ENCODE data around the gene SMPX.
A peak's percentile ranks its signal among the peaks of the same experiment; 100 is the strongest.
"Not testable (repeated sequence)": the region's sequence is repeated elsewhere in the genome, so short reads cannot be mapped to it uniquely, and the experiment has no call there.

SMPX gene

GRCh38 chrX:21757960-21758359 is at the start of gene SMPX:
Gene SMPX (minus strand): TSS chrX:21758116. CDS start chrX:21754290, 3,826 bp downstream.
- no peak for DNase-seq

- no peak for DNase-seq
Observed at GRCh38 chrX:21806691-21807090, 48.8 kb upstream of the SMPX start.

- DNase-seq: no peak
Observed at GRCh38 chrX:21802839-21803238, 44.9 kb upstream of the SMPX start.

GRCh38 chrX:21802054-21802670 is 44.2 kb upstream of the SMPX start:
- DNase-seq: no peak

GRCh38 chrX:21800344-21800770 is 42.4 kb upstream of the SMPX start:
- DNase-seq: no peak

- no peak for DNase-seq
Observed at GRCh38 chrX:21799767-21800166, 41.9 kb upstream of the SMPX start.

GRCh38 chrX:21798677-21799219 is 40.8 kb upstream of the SMPX start:
- no peak for DNase-seq

GRCh38 chrX:21781976-21782375 is 24.1 kb upstream of the SMPX start:
- no peak for DNase-seq

GRCh38 chrX:21781525-21781924 is 23.6 kb upstream of the SMPX start:
- no peak for DNase-seq

GRCh38 chrX:21779095-21779494 is 21.2 kb upstream of the SMPX start:
- DNase-seq: no peak

- DNase-seq: no peak
Observed at GRCh38 chrX:21778236-21778635, 20.3 kb upstream of the SMPX start.

GRCh38 chrX:21775128-21775527 is 17.2 kb upstream of the SMPX start:
- not testable (repeated sequence) for DNase-seq

GRCh38 chrX:21773036-21773435 is 15.1 kb upstream of the SMPX start:
- not testable (repeated sequence) for DNase-seq

GRCh38 chrX:21770631-21771321 is 12.9 kb upstream of the SMPX start:
- DNase-seq: no peak

GRCh38 chrX:21766101-21766500 is 8.2 kb upstream of the SMPX start:
- no peak for DNase-seq

GRCh38 chrX:21764008-21764407 is 6.1 kb upstream of the SMPX start:
- no peak for DNase-seq

- no peak for DNase-seq
Observed at GRCh38 chrX:21758488-21758887, 572 bp upstream of the SMPX start.

- DNase-seq: no peak
Observed at GRCh38 chrX:21756785-21757529, 959 bp downstream of the SMPX start.

GRCh38 chrX:21749924-21750323 is 8.0 kb downstream of the SMPX start:
- DNase-seq: no peak

- no peak for DNase-seq
Observed at GRCh38 chrX:21748235-21748634, 9.7 kb downstream of the SMPX start.

GRCh38 chrX:21747558-21747957 is 10.4 kb downstream of the SMPX start:
- DNase-seq: no peak

- peak; percentile 57 to 60 for DNase-seq
Observed at GRCh38 chrX:21745756-21746155, 12.2 kb downstream of the SMPX start.

- DNase-seq: no peak
Observed at GRCh38 chrX:21744721-21745120, 13.2 kb downstream of the SMPX start.

- no peak for DNase-seq
Observed at GRCh38 chrX:21744060-21744459, 13.9 kb downstream of the SMPX start.

Measured in activated T-cell treated with anti-CD3 and anti-CD28 coated beads, Interleukin-2, amount 50 U/mL, for 48 hours (primary cell).